HT1080 (cell line): ENCODE measurements around the gene C18orf63. TPM values are rescaled to one million over a fixed set of nuclear protein-coding genes. Genes with fewer than 3 reads are reported as not detected.

Experiments
- DNase-seq: peaks from one replicate; pipeline ENCODE4 v3.0.0-alpha.2; 2015; ENCODE audit warnings: low read depth
- total RNA-seq: library from RNA; depleted of rRNA; stranded (reverse); fragments of >200 nt; shearing (Covaris generic); gene quantifications from 2 replicates; pipeline ENCODE4 v1.2.3, GENCODE V29; 2014

C18orf63 gene
- total RNA-seq, 1 experiment from 2014 or later = not detected

GRCh38 chr18:74375999-74376398 lies 60.4 kb downstream of the C18orf63 start:
- DNase-seq = peak; percentile 34

GRCh38 chr18:74376523-74376922 lies 60.9 kb downstream of the C18orf63 start:
- no peak for DNase-seq

- DNase-seq = no peak
Observed at GRCh38 chr18:74377776-74378175, 62.1 kb downstream of the C18orf63 start.

DNA sequence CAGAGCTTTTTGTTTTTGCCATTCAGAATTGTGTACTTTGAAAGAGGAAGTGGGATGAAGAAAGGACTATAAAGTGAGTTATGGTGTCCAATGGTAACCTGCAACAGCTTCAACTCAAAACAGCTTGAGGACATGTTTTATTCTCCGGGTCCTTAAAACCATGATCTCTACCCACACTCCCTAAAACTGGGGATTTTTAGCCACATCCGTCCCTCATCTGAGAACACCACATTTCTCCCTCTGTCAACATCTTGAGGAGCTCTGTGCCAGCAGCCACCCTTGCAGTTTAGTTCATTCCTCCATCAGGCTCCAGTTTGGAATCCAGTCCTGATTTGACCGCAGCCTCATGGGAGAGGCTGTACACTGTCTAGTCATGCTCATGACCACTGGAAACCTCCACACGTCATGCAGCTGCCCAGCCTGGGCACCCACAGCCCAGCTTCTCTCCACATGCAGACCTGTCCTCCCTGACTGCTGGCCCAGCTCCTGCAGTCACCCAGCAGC lies 62.6 kb downstream of the C18orf63 start:
- peak; percentile 31 for DNase-seq

- no peak for DNase-seq
Observed at GRCh38 chr18:74380916-74381315, 65.3 kb downstream of the C18orf63 start.

DNA sequence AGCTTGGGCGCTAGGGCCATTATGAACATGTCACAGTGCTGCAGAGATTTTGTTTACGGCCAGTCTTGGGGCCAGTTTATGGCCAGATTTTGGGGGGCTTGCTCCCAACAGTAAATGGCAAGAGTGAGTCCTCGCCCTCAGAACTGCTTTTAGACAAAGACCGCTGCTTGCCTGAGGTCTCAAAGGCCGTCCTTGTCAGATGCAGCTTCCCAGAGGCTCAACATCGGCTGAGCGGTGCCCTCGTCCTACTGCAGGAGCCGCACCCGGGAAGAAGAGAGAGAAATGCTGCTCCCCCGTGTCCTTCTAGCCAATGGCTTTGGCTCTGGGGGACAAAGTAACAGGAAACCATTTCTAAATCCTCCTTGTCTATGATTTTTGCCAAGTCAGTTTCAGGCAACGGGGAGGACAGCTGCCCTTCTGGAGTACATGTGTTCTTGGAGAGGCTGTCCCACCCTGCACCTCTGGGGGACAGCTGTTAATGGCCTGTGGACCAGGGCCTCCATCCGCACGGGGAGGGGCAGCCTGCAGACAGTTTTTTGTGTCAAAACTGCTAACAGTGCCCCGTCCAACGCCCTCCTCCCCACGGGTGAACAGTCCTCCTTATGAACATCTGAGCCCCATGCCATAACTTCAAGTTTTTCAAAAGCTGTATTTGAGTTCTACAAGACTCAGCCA lies 66.1 kb downstream of the C18orf63 start:
- DNase-seq = no peak

- DNase-seq = no peak
Observed at GRCh38 chr18:74382481-74383017, 66.9 kb downstream of the C18orf63 start.

- no peak for DNase-seq
Observed at GRCh38 chr18:74387383-74387782, 71.7 kb downstream of the C18orf63 start.

GRCh38 chr18:74388227-74388626 lies 72.6 kb downstream of the C18orf63 start:
- DNase-seq = no peak

DNA sequence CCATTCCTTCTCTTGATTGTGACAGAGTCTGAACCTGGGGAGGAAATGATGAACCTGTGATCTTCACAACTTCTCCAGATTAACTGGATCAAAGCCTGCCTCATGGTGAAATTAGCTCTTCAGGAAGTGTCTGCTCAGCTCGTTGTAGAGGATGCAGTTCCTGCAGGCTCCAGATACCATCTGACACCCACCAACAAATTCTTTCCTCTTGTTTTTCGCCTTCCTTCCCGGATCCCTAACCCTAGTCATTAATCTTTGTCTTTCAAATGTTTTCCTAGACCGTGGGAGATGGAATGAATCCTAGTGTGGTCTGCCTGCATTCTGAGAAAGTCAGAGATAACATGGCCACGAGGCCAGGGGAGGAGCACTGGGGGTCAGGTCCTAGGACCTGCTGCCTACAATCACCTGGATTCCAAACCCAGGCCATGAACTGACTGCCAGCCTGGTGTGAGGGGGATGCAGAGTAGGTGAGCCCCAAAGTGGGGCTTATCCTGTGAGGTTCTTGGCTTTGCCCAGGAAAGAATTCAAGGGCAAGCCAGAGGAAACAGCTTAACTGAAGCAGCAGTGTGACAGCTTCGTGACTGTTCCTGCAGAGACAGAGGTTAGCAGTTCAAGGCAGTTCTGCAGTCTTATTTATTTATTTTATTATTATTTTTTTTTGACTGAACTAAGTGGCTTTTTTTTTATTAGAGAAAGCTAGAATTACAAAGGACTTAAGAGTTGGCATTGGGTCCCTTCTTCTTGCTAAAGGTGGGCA lies 73.7 kb downstream of the C18orf63 start:
- DNase-seq = no peak

DNA sequence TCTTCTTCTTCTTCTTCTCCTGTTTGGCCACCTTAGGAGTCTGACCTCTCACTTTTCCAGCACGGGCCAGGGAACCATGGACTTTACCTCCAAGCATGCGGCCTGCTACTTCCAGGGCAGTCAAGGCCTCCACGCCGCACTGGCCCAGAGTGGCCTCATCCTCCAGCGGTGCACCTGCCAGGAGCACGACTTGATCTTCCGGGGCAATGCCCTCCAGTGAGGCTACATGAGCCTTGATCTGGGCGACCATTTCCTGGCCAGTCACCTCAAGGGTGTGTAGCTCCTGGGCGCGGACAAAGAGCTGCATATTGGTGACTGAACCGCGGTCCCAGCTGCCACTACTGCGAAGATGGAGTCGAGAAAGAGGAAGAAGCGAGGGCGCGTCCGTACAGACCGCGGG lies 74.4 kb downstream of the C18orf63 start:
- DNase-seq = no peak

GRCh38 chr18:74390900-74391299 lies 75.3 kb downstream of the C18orf63 start:
- DNase-seq = no peak

GRCh38 chr18:74392323-74392722 lies 76.7 kb downstream of the C18orf63 start:
- no peak for DNase-seq

GRCh38 chr18:74395006-74395405 lies 79.4 kb downstream of the C18orf63 start:
- no peak for DNase-seq

GRCh38 chr18:74395648-74396154 lies 80.1 kb downstream of the C18orf63 start:
- DNase-seq = no peak

DNA sequence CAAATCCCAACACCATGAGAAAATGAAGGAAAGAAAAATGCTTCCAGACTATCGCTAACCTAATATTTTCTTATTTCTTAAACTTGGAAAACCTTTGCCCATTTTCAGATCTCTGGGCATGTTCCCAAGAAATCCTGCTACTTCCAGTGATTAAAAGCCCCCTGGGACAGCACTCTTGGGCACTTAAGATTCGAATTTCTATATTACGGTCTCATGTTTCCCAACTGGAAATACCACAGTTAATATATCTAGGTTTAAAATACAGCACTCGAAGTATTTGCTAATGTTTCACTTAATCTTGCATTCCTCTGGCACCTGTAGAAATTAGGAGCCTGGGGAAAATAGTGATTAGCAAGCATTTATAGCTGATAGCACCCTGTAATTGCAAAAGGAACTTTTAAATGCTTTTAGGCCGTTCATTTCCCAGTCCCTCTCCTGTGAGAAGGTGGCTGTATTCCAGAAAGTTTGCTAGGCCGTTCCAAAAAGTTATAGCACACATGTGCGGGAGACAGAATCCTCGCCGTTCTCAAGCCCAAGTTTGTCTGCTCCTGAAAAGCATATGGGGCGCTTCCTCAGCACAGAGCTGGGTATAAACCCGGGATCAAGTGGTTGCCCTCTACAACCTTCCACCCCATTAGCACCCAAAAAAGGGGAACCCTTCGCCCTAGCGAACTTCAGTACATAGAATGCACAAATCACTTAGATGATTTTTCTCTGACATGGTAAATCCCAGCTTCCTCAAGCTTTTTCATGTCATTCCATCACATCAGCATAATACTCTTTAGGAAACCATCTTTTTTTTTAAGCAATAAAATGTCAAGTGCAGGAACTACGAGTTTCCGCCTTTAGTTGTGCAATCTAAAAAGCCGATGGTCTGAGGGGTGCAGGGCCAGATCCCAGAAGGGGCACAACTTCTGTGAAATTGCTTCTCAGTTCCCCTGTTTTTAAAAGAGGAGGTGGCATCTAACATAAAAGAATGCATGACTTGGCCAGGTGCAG lies 80.8 kb downstream of the C18orf63 start:
- DNase-seq = no peak

GRCh38 chr18:74397572-74397971 lies 81.9 kb downstream of the C18orf63 start:
- DNase-seq = no peak

GRCh38 chr18:74399091-74399887 lies 83.7 kb downstream of the C18orf63 start:
- no peak for DNase-seq

GRCh38 chr18:74400813-74401212 lies 85.2 kb downstream of the C18orf63 start:
- DNase-seq = no peak

DNA sequence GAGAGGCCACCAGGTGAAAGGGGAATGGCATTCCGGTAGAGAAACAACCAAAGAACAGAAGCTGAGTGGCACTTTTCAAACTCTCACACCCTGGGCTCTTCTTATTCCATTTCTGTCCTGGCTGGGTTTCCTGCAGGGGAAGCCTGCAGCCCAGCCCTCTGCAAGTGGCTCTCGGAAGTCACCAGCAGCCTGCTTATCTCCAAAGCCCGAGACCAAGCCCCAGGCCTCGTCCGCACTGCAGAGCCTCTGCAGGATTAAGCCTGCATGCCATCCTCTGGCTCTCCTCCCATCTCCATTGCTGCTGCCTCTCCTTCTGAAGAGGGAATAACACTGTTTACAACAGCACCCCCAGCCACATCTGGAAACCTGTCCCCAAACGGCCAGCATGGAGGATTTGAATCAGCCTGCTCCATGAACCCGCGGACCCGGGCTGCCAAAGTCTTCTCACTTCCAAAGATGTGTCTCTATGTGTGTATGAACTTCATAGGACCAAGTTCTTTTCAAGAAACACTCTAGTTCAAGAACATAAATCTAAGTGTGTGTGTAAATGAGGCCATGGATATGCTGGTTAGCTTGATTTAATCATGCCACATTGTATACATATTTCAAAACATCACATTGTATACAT lies 87.3 kb downstream of the C18orf63 start:
- no peak for DNase-seq
